WI38 (cell line): ENCODE data around the gene DEFB121.
"Not testable (repeated sequence)": the region's sequence is repeated elsewhere in the genome, so short reads cannot be mapped to it uniquely, and the experiment has no call there.

ENCODE experiments used
- H3K4me3 ChIP-seq: 2 replicates; pipeline ENCODE4 v1.5.1; 2011; ENCODE audit warnings: low read depth, mild to moderate bottlenecking, control low read depth, low read length
- CTCF ChIP-seq: IDR thresholded peaks from 2 replicates; pipeline ENCODE4 v1.5.1; 2012; ENCODE audit warnings: low read depth, mild to moderate bottlenecking, control low read depth, low read length

Gene DEFB121

GRCh38 chr20:31403886-31404285 lies 2.1 kb downstream of the DEFB121 start:
- H3K4me3 ChIP-seq = no peak overlapping the region
- no peak for TF ChIP-seq CTCF

- TF ChIP-seq CTCF = no peak
- H3K4me3 ChIP-seq = no peak overlapping the region
These were observed 11.1 kb downstream of the DEFB121 start for GRCh38 chr20:31394900-31395299.

GRCh38 chr20:31392836-31393235 lies 13.2 kb downstream of the DEFB121 start:
- no peak overlapping the region for H3K4me3 ChIP-seq
- TF ChIP-seq CTCF = no peak

- no peak for TF ChIP-seq CTCF
- H3K4me3 ChIP-seq = no peak within 1 kb of the TSS
These were observed 15.5 kb downstream of the DEFB121 start, which contains the start of gene DEFB119 for GRCh38 chr20:31390490-31390889. Gene DEFB119 (minus strand): TSS chr20:31390590. CDS start chr20:31390483, 107 bp downstream.

GRCh38 chr20:31374346-31374745 lies 31.7 kb downstream of the DEFB121 start:
- TF ChIP-seq CTCF = no peak
- H3K4me3 ChIP-seq = no peak overlapping the region

GRCh38 chr20:31368301-31368700 lies 37.7 kb downstream of the DEFB121 start, which contains the start of gene DEFB118:
Gene DEFB118 (plus strand): TSS chr20:31368601. CDS start chr20:31368651, 50 bp downstream.
- no peak for TF ChIP-seq CTCF
- no peak within 1 kb of the TSS for H3K4me3 ChIP-seq

GRCh38 chr20:31364272-31364671 lies 41.7 kb downstream of the DEFB121 start:
- H3K4me3 ChIP-seq = not testable (repeated sequence)

GRCh38 chr20:31363295-31363694 lies 42.7 kb downstream of the DEFB121 start:
- no peak for TF ChIP-seq CTCF

More at GRCh38 chr20:31363295-31363694, 42.7 kb downstream of the DEFB121 start:
- H3K4me3 ChIP-seq = no peak overlapping the region
